Measurements from ENCODE around the gene ELOVL6. TPM values are rescaled to one million over a fixed set of nuclear protein-coding genes. Genes with fewer than 3 reads are reported as not detected.
A peak's percentile ranks its signal among the peaks of the same experiment; 100 is the strongest.
"Not testable (repeated sequence)": the region's sequence is repeated elsewhere in the genome, so short reads cannot be mapped to it uniquely, and the experiment has no call there.

Gene ELOVL6
- total RNA-seq, 2 donors from 2014 or later = 1.3 to 1.6 TPM

DNA sequence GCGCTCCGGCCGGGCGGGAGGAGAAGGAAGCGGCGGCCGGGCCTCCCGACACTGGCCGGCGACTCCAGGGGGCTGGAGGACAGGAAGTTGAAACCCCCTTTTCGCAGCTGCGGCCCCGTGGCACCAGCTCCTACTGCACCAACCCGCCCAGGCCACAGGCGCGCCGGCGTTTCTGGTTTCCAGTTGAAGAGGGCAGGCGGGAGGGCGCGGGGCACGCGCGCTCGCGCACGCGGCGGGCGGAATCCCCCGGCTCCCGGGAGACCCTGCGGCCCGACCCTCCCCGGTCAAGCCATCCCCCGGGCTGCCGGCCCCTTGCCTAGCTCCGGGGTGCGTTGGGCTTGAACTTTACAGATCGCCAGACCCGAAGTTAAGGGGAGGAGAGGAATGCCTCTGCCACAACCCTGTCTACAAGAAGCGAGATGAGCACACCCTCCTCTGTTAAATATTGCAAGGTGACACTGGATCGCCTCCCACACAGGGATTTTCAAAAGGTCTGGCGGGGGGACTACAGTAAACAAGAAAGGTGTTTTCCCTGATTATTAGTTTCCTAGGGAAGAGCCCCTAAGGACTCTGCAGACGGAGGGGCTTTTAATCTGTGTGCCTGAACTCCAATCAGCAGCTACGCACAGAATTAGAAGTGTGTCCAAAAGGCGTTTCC lies 1.4 kb downstream of the ELOVL6 start:
- Histone ChIP-seq H3K9me3 (no peaks in the 10 kb centered on the region), H3K4me3 (peak overlapping the region; percentile 82 to 84), H3K36me3 (no peaks in the 10 kb centered on the region), H3K27ac (peak overlapping the region; percentile 85 to 91), H3K4me1 (replicated peaks) (peaks cover 4% of the 10 kb centered on the region), H3K27me3 (replicated peaks; ENCODE audit: insufficient read depth) (no peaks in the 10 kb centered on the region)
- under 1% methylated on average over 34 of the region's 47 CpGs for WGBS
- TF ChIP-seq POLR2A (IDR thresholded peaks at IDR 0.05) (no peak), POLR2AphosphoS5 (IDR thresholded peaks at IDR 0.05) (no peak)
- TF ChIP-seq, protein P1, sequence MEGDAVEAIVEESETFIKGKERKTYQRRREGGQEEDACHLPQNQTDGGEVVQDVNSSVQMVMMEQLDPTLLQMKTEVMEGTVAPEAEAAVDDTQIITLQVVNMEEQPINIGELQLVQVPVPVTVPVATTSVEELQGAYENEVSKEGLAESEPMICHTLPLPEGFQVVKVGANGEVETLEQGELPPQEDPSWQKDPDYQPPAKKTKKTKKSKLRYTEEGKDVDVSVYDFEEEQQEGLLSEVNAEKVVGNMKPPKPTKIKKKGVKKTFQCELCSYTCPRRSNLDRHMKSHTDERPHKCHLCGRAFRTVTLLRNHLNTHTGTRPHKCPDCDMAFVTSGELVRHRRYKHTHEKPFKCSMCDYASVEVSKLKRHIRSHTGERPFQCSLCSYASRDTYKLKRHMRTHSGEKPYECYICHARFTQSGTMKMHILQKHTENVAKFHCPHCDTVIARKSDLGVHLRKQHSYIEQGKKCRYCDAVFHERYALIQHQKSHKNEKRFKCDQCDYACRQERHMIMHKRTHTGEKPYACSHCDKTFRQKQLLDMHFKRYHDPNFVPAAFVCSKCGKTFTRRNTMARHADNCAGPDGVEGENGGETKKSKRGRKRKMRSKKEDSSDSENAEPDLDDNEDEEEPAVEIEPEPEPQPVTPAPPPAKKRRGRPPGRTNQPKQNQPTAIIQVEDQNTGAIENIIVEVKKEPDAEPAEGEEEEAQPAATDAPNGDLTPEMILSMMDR (IDR thresholded peaks at IDR 0.05) = no peak
- DNase-seq (ENCODE audit: low spot score) = peak; percentile 26
- intact Hi-C loops (cut with DNase I) = loop anchor here (5.0 kb wide), 1 partner anchor 145 kb away; no protein-coding TSS in a partner anchor

DNA sequence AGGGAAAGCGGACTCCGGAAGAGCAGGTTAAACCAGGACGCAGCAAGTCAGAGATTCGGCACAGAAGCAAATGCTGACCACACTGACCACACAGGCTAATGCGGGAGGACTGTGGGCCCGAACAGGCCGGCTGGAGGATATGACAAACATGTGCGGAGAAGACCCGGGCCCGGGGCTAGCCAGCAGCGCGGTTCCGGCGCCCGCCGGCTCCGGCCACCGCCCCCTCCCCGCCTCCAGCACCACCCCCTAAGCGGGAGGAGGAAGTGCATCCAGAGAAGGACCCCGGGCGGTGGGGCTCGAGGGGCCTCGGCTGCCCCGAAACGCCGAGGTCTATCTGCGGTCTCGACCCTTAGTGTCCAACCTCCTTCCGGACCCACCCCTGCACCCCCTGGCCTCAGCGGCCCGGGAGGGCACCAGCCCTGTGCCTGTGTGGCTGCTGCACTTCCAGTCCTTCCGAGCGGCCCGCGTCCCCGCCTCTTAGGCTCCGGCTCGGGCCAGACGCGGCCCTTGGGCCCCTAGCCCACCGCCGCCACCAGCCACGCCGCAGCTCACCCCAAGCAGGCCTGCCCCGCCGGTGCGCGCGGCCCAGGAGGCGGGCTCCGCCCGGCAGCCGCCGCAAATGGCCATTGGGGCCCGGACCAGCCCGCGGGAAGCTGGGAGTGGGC lies 2.1 kb downstream of the ELOVL6 start:
- Histone ChIP-seq H3K27ac (peak overlapping the region; percentile 85 to 91), H3K36me3 (no peaks in the 10 kb centered on the region), H3K4me1 (replicated peaks) (peaks cover 4% of the 10 kb centered on the region), H3K9me3 (no peaks in the 10 kb centered on the region), H3K4me3 (peak overlapping the region; percentile 82 to 84), H3K27me3 (replicated peaks; ENCODE audit: insufficient read depth) (no peaks in the 10 kb centered on the region)
- intact Hi-C loops (cut with DNase I) = loop anchor here (5.0 kb wide), 1 partner anchor 144 kb away; no protein-coding TSS in a partner anchor
- peak; percentile 46 for DNase-seq (ENCODE audit: low spot score)
- under 1% methylated on average over 46 of the region's 58 CpGs for WGBS
- TF ChIP-seq POLR2A (IDR thresholded peaks at IDR 0.05) = no peak

DNA sequence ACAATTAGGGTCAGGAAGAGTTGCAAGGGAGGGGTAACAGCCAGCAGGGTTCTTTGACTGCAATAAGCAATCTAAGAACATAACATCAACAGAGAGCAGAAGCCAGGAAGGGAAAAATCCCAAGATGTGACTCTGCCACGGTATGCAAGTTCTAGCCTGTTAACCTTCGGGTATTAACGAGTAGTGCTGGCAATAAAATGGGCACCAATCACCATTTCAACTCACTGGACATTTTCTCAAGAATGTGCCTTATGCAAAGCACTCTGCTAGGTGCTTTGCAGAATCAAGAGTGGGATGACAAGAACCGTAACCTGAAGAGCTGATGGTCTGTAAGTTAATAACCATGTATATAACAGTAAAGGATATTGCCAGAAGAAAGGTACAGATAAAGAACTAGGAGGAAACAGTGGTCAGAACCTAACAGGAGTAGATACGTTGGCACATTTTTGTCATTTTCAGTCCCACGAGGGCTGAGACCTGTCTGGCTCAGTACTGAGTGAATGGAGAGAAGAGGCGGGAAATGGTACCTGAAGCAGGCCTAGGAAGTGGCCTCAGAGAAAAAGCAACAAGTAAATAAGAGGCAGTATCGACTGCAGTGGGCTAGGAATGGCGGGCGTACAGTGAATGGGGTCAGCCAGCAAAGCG lies 2.7 kb downstream of the ELOVL6 start:
- Histone ChIP-seq H3K4me3 (peak overlapping the region; percentile 82 to 84), H3K36me3 (no peaks in the 10 kb centered on the region), H3K27ac (peak overlapping the region; percentile 85 to 91), H3K27me3 (replicated peaks; ENCODE audit: insufficient read depth) (no peaks in the 10 kb centered on the region), H3K4me1 (replicated peaks) (peaks cover 4% of the 10 kb centered on the region), H3K9me3 (no peaks in the 10 kb centered on the region)
- intact Hi-C loops (cut with DNase I) = loop anchor here (5.0 kb wide), 1 partner anchor 143 kb away; no protein-coding TSS in a partner anchor
- 16% methylated on average over 11 of the region's 11 CpGs for WGBS
- DNase-seq (ENCODE audit: low spot score) = no peak
- TF ChIP-seq, protein P1 (IDR thresholded peaks at IDR 0.05) = no peak
- TF ChIP-seq POLR2A (IDR thresholded peaks at IDR 0.05) = no peak
- TF ChIP-seq POLR2AphosphoS5 (IDR thresholded peaks at IDR 0.05) = no peak

DNA sequence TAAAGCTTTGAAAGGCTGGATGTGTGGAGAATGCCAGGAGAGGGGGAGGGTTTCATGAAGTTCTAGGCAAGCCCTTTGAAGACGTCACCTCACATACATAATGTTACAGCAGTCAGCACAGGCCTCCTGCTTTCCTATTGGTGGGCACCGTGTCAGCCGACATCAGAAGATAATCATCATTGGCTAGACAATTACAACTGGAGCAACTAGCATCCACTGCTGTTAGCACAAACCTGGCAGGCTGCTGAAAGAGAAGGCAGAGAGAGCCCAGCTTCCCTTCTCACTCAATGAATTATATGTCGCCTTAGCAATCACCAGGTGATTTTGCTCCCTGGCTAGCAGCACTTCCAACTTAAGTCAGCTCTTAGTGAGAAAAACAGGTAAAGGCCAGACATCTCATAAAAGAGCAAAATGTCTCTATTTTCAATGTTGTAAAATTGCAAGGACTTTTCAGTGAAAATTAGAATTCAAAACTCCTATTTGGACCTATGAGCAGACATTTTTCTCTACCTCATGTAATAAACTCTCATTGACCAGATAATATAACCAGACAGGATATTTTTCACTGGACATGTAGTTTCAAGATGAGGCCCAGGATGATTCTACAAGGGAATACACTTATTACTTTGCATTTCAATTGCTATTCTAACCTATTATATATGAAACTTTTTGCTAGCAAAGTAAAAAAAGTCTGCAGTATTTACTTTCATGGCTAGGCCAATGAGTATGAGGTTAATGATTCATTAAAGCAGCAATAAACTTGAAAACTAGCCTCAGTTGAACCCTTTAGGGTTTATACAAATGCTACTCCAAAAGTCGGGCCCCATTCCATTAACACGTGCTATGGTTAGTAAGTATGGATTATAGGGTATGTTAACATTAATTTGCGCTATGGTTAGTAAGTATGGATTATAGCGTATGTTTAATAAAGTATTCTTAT lies 4.3 kb downstream of the ELOVL6 start:
- intact Hi-C loops (cut with DNase I) = no loop called here
- H3K27ac ChIP-seq = peak overlapping the region in 1 of 2 donors; percentile 24
- H3K27me3 ChIP-seq (replicated peaks; ENCODE audit: insufficient read depth) = no peaks in the 10 kb centered on the region
- WGBS = 44% methylated on average over 8 of the region's 8 CpGs
- no peak overlapping the region for H3K4me3 ChIP-seq
- no peaks in the 10 kb centered on the region for H3K9me3 ChIP-seq
- H3K4me1 ChIP-seq (replicated peaks) = peaks cover 4% of the 10 kb centered on the region
- H3K36me3 ChIP-seq = no peaks in the 10 kb centered on the region
- TF ChIP-seq POLR2A (IDR thresholded peaks at IDR 0.05) (no peak), POLR2AphosphoS5 (IDR thresholded peaks at IDR 0.05) (peak; percentile 70)
- TF ChIP-seq, protein P1 (IDR thresholded peaks at IDR 0.05) = no peak
- DNase-seq (ENCODE audit: low spot score) = peak; percentile 77

DNA sequence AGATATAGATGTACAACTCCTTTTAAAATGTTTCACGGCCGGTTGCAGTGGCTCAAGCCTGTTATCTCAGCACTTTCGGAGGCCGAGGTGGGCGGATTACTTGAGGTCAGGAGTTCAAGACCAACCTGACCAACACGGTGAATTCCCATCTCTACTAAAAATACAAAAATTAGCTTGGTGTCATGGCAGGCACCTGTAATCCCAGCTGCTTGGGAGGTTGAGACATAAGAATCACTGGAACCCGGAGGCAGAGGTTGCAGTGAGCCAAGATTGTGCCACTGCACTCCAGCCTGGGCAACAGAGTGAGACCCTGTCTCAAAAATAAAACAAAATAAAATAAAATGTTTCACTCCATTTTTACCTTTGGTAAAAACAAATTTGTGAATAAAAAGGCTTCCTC lies 5.1 kb downstream of the ELOVL6 start:
- H3K27ac ChIP-seq = not testable (repeated sequence)
- WGBS = 66% methylated on average over 7 of the region's 7 CpGs

More for the DNA sequence above, 5.1 kb downstream of the ELOVL6 start:
- H3K4me3 ChIP-seq; H3K4me1 ChIP-seq (replicated peaks); H3K27me3 ChIP-seq (replicated peaks; ENCODE audit: insufficient read depth); intact Hi-C loops (cut with DNase I); DNase-seq (ENCODE audit: low spot score); H3K36me3 ChIP-seq; H3K9me3 ChIP-seq: not testable (repeated sequence)

All from prostate gland (tissue), 2 donors.